NCI-H526 treated with DMSO at 0.1 percent for 48 hours (cell line): ENCODE measurements around the gene PRKCG.
A peak's percentile ranks its signal among the peaks of the same experiment; 100 is the strongest.
"Not testable (repeated sequence)": the region's sequence is repeated elsewhere in the genome, so short reads cannot be mapped to it uniquely, and the experiment has no call there.

Experiments used
- DNase-seq: peaks from one replicate; lab custom pipeline; 2025; lab: John Stamatoyannopoulos, UW

Gene PRKCG

DNA sequence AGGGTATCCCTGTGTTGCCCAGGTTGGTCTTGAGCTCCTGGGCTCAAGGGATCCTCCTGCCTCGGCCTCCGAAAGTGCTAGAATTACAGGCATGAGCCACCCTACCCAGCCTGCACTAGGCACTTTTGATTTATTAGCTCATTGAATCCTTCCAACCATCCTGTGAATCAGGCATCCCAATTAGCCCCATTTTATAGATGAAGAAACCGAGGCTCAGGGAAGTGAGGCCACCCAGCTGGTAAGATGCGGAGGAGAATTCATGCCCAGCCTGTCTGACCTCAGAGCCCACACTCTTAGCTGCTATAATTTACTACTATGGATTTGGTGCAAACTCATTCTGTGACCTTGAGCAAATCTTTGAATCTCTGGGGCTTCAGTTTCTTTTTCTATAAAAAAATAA, 62.9 kb downstream of the PRKCG start:
- DNase-seq: no peak

DNA sequence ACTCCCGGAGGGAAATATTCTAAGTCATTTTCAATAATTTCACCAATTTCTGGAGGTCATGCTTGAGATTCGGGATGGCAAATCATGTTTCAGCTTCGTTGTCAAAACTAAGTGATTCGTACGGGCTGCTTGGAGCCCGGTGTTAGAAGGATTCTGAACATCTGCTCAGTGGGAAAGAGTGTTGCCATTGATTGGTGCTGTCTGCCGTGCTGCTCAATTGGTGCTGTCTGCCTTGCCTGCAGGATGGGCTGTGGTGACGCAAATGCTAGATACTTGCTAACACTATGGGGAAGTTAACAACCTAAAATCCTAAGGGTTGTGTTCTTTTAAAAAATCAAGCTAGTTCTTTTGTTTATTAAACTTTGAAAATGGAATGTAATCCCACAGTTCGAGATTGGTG, 63.4 kb downstream of the PRKCG start:
- peak; percentile 63 for DNase-seq

DNA sequence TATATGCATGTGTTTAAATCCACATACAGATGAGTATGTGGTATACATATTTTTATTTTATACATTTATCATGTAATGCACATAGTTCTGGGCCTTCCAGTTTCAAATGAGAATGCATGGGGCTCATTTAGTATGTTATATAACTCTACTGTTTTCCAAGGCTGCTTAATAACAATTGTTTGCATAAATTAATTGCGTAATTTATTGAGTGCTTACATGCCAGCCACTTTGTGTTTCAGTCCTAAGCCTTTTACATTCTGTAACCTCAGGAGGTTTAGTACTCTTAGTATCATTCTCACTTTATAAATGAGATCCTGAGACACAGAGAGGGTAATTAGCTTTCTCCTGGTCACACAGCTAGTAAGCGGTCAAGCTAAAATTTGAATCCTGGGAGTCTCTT, 64.0 kb downstream of the PRKCG start:
- no peak for DNase-seq

DNA sequence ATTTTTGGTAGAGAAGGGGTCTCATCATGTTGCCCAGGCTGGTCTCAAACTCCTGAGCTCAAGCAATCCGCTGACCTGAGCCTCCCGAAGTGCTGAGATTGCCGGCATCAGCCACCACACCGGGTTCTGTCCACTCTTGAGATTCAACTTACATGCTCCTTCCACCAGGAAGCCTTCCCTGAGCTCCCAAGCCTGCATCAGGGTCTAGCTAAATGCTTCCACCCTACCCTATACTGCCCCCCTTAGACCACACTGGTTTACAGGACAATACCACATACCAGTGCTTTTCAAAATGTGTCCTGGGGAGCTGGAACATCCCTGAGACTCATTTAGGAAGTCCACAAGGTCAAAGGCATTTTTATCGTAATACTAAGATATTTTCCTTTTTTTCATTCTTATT, 65.6 kb downstream of the PRKCG start:
- DNase-seq: no peak

DNA sequence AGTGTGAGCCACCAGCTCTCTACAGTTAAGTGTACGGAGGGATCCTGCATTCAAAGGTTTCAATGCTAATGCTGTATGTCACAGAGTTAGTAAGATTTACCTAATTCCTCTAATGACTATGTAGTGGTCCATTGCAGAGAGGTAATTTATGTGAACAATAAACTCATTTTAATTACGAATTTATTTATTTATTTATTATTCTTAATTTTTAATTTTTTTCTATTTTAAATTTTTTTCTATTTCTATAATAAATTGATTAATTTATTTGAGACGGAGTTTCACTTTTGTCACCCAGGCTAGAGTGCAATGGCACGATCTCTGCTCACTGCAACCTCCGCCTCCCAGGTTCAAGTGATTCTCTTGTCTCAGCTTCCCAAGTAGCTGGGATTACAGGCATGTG, 66.6 kb downstream of the PRKCG start:
- DNase-seq: not testable (repeated sequence)

DNA sequence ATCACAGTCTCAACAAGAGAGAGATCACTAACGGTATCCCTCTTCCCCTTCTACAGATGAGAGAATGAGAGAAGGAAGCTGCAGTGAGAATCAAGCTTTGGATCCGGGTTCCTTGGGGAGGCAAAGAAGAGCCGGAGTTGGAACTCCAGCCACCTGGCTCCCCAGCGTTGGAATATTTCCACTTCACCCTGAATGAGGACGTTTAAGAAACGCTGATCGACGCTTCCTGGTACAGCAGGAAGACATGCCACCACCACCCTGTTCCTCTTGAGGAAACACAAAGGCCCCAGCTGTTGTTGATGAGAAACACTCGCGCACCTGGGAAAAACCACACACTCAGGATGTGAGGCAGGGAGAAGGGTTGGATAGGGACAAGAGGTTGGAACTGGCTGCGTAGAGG, 69.4 kb downstream of the PRKCG start:
- DNase-seq: no peak

DNA sequence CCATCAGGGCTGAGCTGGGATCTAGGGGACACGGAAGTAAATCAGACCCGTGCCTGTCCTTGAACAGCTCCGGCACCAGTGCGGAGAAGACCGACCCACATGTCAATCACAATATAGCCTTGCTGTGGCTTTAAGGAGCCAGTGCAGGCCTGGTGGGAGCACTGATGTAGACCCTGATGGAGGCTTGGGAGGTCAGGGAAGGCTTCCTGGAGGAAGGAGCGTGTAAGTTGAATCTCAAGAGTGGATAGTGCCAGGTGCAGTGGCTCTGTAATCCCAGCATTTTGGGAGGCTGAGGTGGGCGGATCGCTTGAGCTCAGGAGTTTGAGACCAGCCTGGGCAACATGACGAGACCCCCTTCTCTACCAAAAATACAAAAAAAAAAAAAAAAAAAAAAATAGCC, 70.0 kb downstream of the PRKCG start:
- no peak for DNase-seq

DNA sequence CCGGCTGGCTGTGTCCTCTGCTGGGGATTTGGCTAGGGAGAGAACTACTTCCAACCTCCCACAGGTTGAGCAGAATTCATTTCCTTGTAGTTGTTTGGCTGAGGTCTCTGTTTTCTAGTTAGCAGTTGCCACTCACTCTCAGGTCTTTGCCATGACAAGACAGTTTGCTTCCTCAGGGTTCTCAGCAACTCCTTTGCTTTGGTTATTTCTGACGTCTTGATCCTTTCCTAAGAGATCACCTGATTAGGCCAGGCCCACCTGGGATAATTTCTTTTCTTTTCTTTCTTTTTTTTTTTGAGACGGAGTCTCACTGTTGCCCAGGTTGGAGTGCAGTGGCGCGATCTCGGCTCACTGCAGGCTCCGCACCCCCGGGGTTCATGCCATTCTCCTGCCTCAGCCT, 71.4 kb downstream of the PRKCG start:
- DNase-seq: no peak
